WTC11 (cell line): ENCODE measurements around the gene NGLY1.

Source experiments
- ATF3 ChIP-seq: sonication (generic); formaldehyde crosslinking; conservative IDR thresholded peaks from 2 replicates; pipeline ENCODE4 v1.8.1; 2022; ENCODE audit warnings: mild to moderate bottlenecking, missing genetic modification reagents
- CTCF ChIP-seq: fragments of 200-600 bp; IDR thresholded peaks from 2 replicates; pipeline ENCODE4 v1.8.0; 2022; ENCODE audit warnings: antibody characterized with exemption
- ELF4 ChIP-seq: sonication (generic); formaldehyde crosslinking; IDR thresholded peaks from 2 replicates; pipeline ENCODE4 v1.8.1; 2022; ENCODE audit warnings: low read depth, mild to moderate bottlenecking, moderate library complexity, missing genetic modification reagents
- ESRRA ChIP-seq: sonication (generic); formaldehyde crosslinking; IDR thresholded peaks from 2 replicates; pipeline ENCODE4 v1.8.1; 2022; ENCODE audit warnings: mild to moderate bottlenecking, missing genetic modification reagents, borderline replicate concordance
- FOXP1 ChIP-seq: sonication (generic); formaldehyde crosslinking; IDR thresholded peaks from 2 replicates; pipeline ENCODE4 v1.8.0; 2022; ENCODE audit warnings: missing genetic modification reagents, mild to moderate bottlenecking, moderate library complexity, borderline replicate concordance
- GABPB1 ChIP-seq: sonication (generic); formaldehyde crosslinking; IDR thresholded peaks from 2 replicates; pipeline ENCODE4 v1.8.1; 2023; ENCODE audit warnings: mild to moderate bottlenecking, missing genetic modification reagents
- JUN ChIP-seq: sonication (generic); formaldehyde crosslinking; IDR thresholded peaks from 2 replicates; pipeline ENCODE4 v1.8.0; 2023; ENCODE audit warnings: mild to moderate bottlenecking, missing genetic modification reagents
- NR3C1 ChIP-seq: sonication (generic); formaldehyde crosslinking; conservative IDR thresholded peaks from 2 replicates; pipeline ENCODE4 v1.8.1; 2023; ENCODE audit warnings: low read depth, mild to moderate bottlenecking, missing genetic modification reagents
- TP53 ChIP-seq: sonication (generic); formaldehyde crosslinking; IDR thresholded peaks from 2 replicates; pipeline ENCODE4 v1.8.1; 2023; ENCODE audit warnings: mild to moderate bottlenecking, missing genetic modification reagents
- USF1 ChIP-seq: sonication (generic); formaldehyde crosslinking; IDR thresholded peaks from 2 replicates; pipeline ENCODE4 v1.8.0; 2022; ENCODE audit warnings: mild to moderate bottlenecking, missing genetic modification reagents
- ZBTB21 ChIP-seq: sonication (generic); formaldehyde crosslinking; IDR thresholded peaks from 2 replicates; pipeline ENCODE4 v1.8.1; 2023; ENCODE audit warnings: mild to moderate bottlenecking, missing genetic modification reagents, borderline replicate concordance
- ZNF416 ChIP-seq: fragments of 250-450 bp; sonication (Bioruptor Pico); IDR thresholded peaks from 2 replicates; pipeline ENCODE4 v1.9.0; 2021; ENCODE audit warnings: mild to moderate bottlenecking, inconsistent platforms
- TF ChIP-seq, protein P1 (sequence below): sonication (generic); formaldehyde crosslinking; IDR thresholded peaks from 2 replicates; pipeline ENCODE4 v1.8.0; 2022; ENCODE audit warnings: mild to moderate bottlenecking, missing genetic modification reagents

- TF ChIP-seq GABPB1 (CRISPR knock-in tag) (no peak), CTCF (no peak), ELF4 (CRISPR knock-in tag) (no peak), USF1 (peak; percentile 79), ESRRA (CRISPR knock-in tag) (no peak), ZNF416 (CRISPR knock-in tag) (no peak), FOXP1 (CRISPR knock-in tag) (no peak), TP53 (CRISPR knock-in tag) (no peak), NR3C1 (no peak), JUN (CRISPR knock-in tag) (no peak), ATF3 (CRISPR knock-in tag) (no peak), ZBTB21 (CRISPR knock-in tag) (no peak)
- TF ChIP-seq, protein P1, sequence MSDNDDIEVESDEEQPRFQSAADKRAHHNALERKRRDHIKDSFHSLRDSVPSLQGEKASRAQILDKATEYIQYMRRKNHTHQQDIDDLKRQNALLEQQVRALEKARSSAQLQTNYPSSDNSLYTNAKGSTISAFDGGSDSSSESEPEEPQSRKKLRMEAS (CRISPR knock-in tag), result no peak
These were observed 37.1 kb upstream of the NGLY1 start for GRCh38 chr3:25820366-25820765.
